H1 (cell line): ENCODE measurements around the gene C2orf42. TPM values are rescaled to one million over a fixed set of nuclear protein-coding genes. Genes with fewer than 3 reads are reported as not detected.

Experiments used
- CTCF ChIA-PET: fragments of 300-600 bp; sonication (Branson Sonifier 250); formaldehyde crosslinking; loops from one replicate; lab custom pipeline; 2021; ENCODE audit not compliant: partially characterized antibody; lab: Charles Lee
- POLR2A ChIA-PET: fragments of 300-600 bp; sonication (Branson Sonifier 250); formaldehyde crosslinking; loops from one replicate; lab custom pipeline; 2021; ENCODE audit warnings: inconsistent platforms; ENCODE audit not compliant: partially characterized antibody; lab: Charles Lee
- DNase-seq, 2 experiments: peaks; one replicate each; pipeline versions ENCODE4 v3.0.0 to v3.0.0-alpha.2; 2010 to 2022; ENCODE audit warnings: low spot score in 2 of 2, low read depth in 1 of 2, mixed read lengths in 1 of 2
- FAIRE-seq: peaks from 2 replicates; lab custom pipeline; 2011; peaks lifted over from hg19 to GRCh38; lab: Jason Lieb, UNC
- H2AFZ ChIP-seq: 2 replicates; pipeline ENCODE4 v1.8.1; 2012; ENCODE audit warnings: low read length, inconsistent platforms
- H2AK5ac ChIP-seq: 2 replicates; pipeline ENCODE4 v1.6.1; 2013; ENCODE audit warnings: low read depth, low read length
- H2BK120ac ChIP-seq: replicated peaks from 2 replicates; pipeline ENCODE3; 2013; ENCODE audit warnings: low read depth, low read length, inconsistent platforms
- H2BK12ac ChIP-seq: 2 replicates; pipeline ENCODE4 v1.6.1; 2013; ENCODE audit warnings: low read depth, low read length
- H2BK15ac ChIP-seq: 2 replicates; pipeline ENCODE4 v1.6.1; 2013; ENCODE audit warnings: low read length
- H2BK20ac ChIP-seq: 2 replicates; pipeline ENCODE4 v1.6.1; 2013; ENCODE audit warnings: low read length
- H2BK5ac ChIP-seq: 2 replicates; pipeline ENCODE4 v1.6.1; 2013; ENCODE audit warnings: low read depth, low read length
- H3K14ac ChIP-seq: 2 replicates; pipeline ENCODE4 v1.6.1; 2013; ENCODE audit warnings: inconsistent platforms; ENCODE audit not compliant: insufficient read length
- H3K18ac ChIP-seq: 2 replicates; pipeline ENCODE4 v1.6.1; 2013; ENCODE audit warnings: low read length; ENCODE audit errors: extremely low read depth
- H3K23ac ChIP-seq: 2 replicates; pipeline ENCODE4 v1.6.1; 2013; ENCODE audit warnings: inconsistent platforms; ENCODE audit not compliant: insufficient read length
- H3K23me2 ChIP-seq: 2 replicates; pipeline ENCODE4 v1.6.1; 2013; ENCODE audit warnings: low read depth, low read length
- H3K27ac ChIP-seq: 2 replicates; pipeline ENCODE4 v1.6.1; 2011; ENCODE audit warnings: low read depth, low read length, inconsistent platforms
- H3K27me3 ChIP-seq, 4 experiments: replicated peaks in 1 of 4; 1 replicate in 1 of 4; 2 replicates in 3 of 4; pipeline versions ENCODE4 v1.6.1 to v1.8.1; 2011 to 2013; ENCODE audit warnings: low read length in 3 of 4, mild to moderate bottlenecking in 3 of 4, inconsistent platforms in 2 of 4, mixed read lengths in 2 of 4, moderate library complexity in 1 of 4; ENCODE audit not compliant: control insufficient read depth in 3 of 4, insufficient read depth in 3 of 4; ENCODE audit errors: extremely low read depth in 1 of 4
- H3K36me3 ChIP-seq, 4 experiments: 2 replicates each; pipeline versions ENCODE4 v1.6.1 to v1.8.1; 2011 to 2013; ENCODE audit warnings: mild to moderate bottlenecking in 4 of 4, low read length in 3 of 4, moderate library complexity in 2 of 4, control low read depth in 1 of 4, inconsistent platforms in 1 of 4; ENCODE audit not compliant: insufficient read depth in 4 of 4, control insufficient read depth in 2 of 4
- H3K4ac ChIP-seq: replicated peaks from 2 replicates; pipeline ENCODE3; 2013; ENCODE audit warnings: low read length, low read depth, mixed read lengths, inconsistent platforms; ENCODE audit not compliant: insufficient read length
- H3K4me1 ChIP-seq, 4 experiments: replicated peaks in 1 of 4; 1 replicate in 1 of 4; 2 replicates in 3 of 4; pipeline versions ENCODE4 v1.6.1 to v1.8.1; 2011 to 2013; ENCODE audit warnings: low read length in 3 of 4, inconsistent platforms in 2 of 4, mixed read lengths in 1 of 4; ENCODE audit not compliant: insufficient read depth in 4 of 4, control insufficient read depth in 3 of 4
- H3K4me2 ChIP-seq, 2 experiments: 2 replicates each; pipeline versions ENCODE4 v1.6.1 to v1.8.1; 2011 to 2013; ENCODE audit warnings: low read depth in 2 of 2, low read length in 2 of 2, control low read depth in 1 of 2, inconsistent platforms in 1 of 2, mild to moderate bottlenecking in 1 of 2; ENCODE audit not compliant: insufficient read depth in 1 of 2
- H3K4me3 ChIP-seq, 4 experiments: fragments of 200-600, 300-600 bp in 1 of 4; sonication (generic), shearing (Covaris generic), sonication (Bioruptor Twin) in 1 of 4; 2 replicates each; pipeline versions ENCODE4 v1.5.1 to v1.8.1; 2011 to 2016; ENCODE audit warnings: low read length in 4 of 4, low read depth in 3 of 4, control low read depth in 2 of 4, inconsistent platforms in 2 of 4, mild to moderate bottlenecking in 2 of 4, mixed read lengths in 1 of 4, moderate library complexity in 1 of 4; ENCODE audit not compliant: insufficient read depth in 2 of 4; ENCODE audit errors: extremely low read depth in 1 of 4
- H3K56ac ChIP-seq: replicated peaks from 2 replicates; pipeline ENCODE3; 2013; ENCODE audit warnings: low read depth, mild to moderate bottlenecking, mixed read lengths, low read length, inconsistent platforms; ENCODE audit not compliant: insufficient read length
- H3K79me1 ChIP-seq: 2 replicates; pipeline ENCODE4 v1.6.1; 2013; ENCODE audit warnings: low read depth, low read length, control low read depth
- H3K79me2 ChIP-seq, 2 experiments: 2 replicates each; pipeline versions ENCODE4 v1.6.1 to v1.8.1; 2012 to 2013; ENCODE audit warnings: low read length in 2 of 2, mild to moderate bottlenecking in 2 of 2, inconsistent platforms in 1 of 2; ENCODE audit not compliant: insufficient read depth in 2 of 2, control insufficient read depth in 1 of 2
- H3K9ac ChIP-seq, 4 experiments: replicated peaks in 1 of 4; 1 replicate in 1 of 4; 2 replicates in 3 of 4; pipeline versions ENCODE4 v1.6.1 to v1.8.1; 2011 to 2013; ENCODE audit warnings: low read depth in 3 of 4, low read length in 3 of 4, control low read depth in 2 of 4, mild to moderate bottlenecking in 2 of 4, moderate library complexity in 2 of 4, inconsistent platforms in 1 of 4; ENCODE audit errors: extremely low read depth in 1 of 4
- H3K9me3 ChIP-seq, 2 experiments: 2 replicates each; pipeline versions ENCODE4 v1.6.1 to v1.8.1; 2012 to 2013; ENCODE audit warnings: mild to moderate bottlenecking in 2 of 2, moderate library complexity in 2 of 2, control low read depth in 1 of 2, inconsistent platforms in 1 of 2, low read depth in 1 of 2, low read length in 1 of 2, mixed read lengths in 1 of 2; ENCODE audit not compliant: insufficient read depth in 2 of 2
- H4K20me1 ChIP-seq, 2 experiments: replicated peaks in 1 of 2; 2 replicates each; pipeline versions ENCODE3 to v1.8.1; 2011 to 2013; ENCODE audit warnings: inconsistent platforms in 2 of 2, low read length in 2 of 2, mild to moderate bottlenecking in 1 of 2; ENCODE audit not compliant: insufficient read depth in 2 of 2, control insufficient read depth in 1 of 2
- H4K5ac ChIP-seq: 2 replicates; pipeline ENCODE4 v1.6.1; 2013; ENCODE audit warnings: low read length, low read depth, mixed read lengths, inconsistent platforms; ENCODE audit not compliant: insufficient read length
- H4K8ac ChIP-seq: 2 replicates; pipeline ENCODE4 v1.8.0; 2013; ENCODE audit warnings: mild to moderate bottlenecking, moderate library complexity, low read length, inconsistent platforms; ENCODE audit not compliant: insufficient read depth; ENCODE audit errors: extremely low read depth
- H4K91ac ChIP-seq: replicated peaks from 2 replicates; pipeline ENCODE3; 2013; ENCODE audit warnings: low read length, mixed read lengths, inconsistent platforms; ENCODE audit not compliant: insufficient read length
- WGBS, 2 experiments: shearing (Covaris generic) in 1 of 2; methylation state at CpG; one replicate each; pipeline versions ENCODE4 v1.1.6 to v1.1.7; 2013 to 2015; ENCODE audit warnings: low lambda C conversion rate in 2 of 2, mixed read lengths in 2 of 2, inconsistent platforms in 1 of 2, low coverage in 1 of 2, missing lambda C conversion rate in 1 of 2; ENCODE audit not compliant: insufficient replicate concordance in 2 of 2, insufficient coverage in 1 of 2, insufficient read length in 1 of 2; ENCODE audit errors: extremely low coverage in 1 of 2, missing lambda C conversion rate in 1 of 2; 5-methylcytosine and 5-hydroxymethylcytosine counted together
- polyA plus RNA-seq, 7 experiments: library from polyadenylated mRNA; depleted of rRNA in 3 of 7; stranded (reverse) in 5 of 7; unstranded in 2 of 7; fragments of >200 nt in 5 of 7; fragments of 200-250 nt in 2 of 7; gene quantifications; 1 replicate in 5 of 7; 2 replicates in 1 of 7; 4 replicates in 1 of 7; pipeline versions ENCODE4 v1.2.1 to v1.2.3, GENCODE V29; 2011 to 2013; ENCODE audit warnings: missing spikeins in 2 of 7, mixed read lengths in 2 of 7
- total RNA-seq: library from RNA; stranded (reverse); fragmentation: NEBNext Ultra II Directional; extraction: Animal tissue kit (Norgen Biotek cat#: 25700); gene quantifications from 2 replicates; pipeline ENCODE4 v1.2.1, GENCODE V29; 2021
- TF ChIP-seq, protein P1 (sequence below), 3 experiments: IDR thresholded peaks; 1 replicate in 2 of 3; 2 replicates in 1 of 3; pipeline versions ENCODE4 v1.5.1 to v1.6.1; 2011; ENCODE audit warnings: low read length in 3 of 3, mild to moderate bottlenecking in 3 of 3, inconsistent platforms in 2 of 3, low read depth in 1 of 3, moderate library complexity in 1 of 3; ENCODE audit not compliant: insufficient read depth in 1 of 3; ENCODE audit errors: control extremely low read depth in 1 of 3
- TF ChIP-seq, protein P2 (sequence below): IDR thresholded peaks from 2 replicates; pipeline ENCODE4 v1.6.1; 2012; ENCODE audit warnings: inconsistent platforms

C2orf42 gene
- total and polyA plus RNA-seq, 2 of the 8 experiments (the other 6 are each of a cell fraction or from before 2014, with no cell fraction given), result 3.9 to 10.7 TPM

DNA sequence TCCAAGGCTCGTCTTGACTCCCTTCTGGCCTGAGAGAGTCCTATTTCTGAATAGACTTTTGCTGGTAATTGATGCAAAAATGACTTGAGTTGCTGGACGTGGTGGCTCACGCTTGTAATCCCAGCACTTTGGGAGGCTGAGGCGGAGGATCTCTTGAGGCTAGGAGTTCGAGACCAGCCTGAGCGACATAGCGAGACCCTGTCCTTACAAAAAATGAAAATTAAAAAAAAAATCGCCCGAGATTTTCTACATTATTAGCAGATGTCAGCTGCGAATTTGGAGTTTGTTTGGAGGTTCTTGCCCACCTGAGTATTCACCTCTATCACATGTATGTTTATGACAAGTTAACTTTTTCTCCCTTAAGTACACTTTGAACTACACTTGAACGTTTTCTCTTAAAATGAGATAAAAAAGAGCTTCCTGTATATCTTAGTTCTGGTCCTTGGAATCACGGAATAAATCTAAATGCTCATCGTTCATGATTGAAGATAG lies 471 bp upstream of the C2orf42 start:
- TF ChIP-seq, protein P1, sequence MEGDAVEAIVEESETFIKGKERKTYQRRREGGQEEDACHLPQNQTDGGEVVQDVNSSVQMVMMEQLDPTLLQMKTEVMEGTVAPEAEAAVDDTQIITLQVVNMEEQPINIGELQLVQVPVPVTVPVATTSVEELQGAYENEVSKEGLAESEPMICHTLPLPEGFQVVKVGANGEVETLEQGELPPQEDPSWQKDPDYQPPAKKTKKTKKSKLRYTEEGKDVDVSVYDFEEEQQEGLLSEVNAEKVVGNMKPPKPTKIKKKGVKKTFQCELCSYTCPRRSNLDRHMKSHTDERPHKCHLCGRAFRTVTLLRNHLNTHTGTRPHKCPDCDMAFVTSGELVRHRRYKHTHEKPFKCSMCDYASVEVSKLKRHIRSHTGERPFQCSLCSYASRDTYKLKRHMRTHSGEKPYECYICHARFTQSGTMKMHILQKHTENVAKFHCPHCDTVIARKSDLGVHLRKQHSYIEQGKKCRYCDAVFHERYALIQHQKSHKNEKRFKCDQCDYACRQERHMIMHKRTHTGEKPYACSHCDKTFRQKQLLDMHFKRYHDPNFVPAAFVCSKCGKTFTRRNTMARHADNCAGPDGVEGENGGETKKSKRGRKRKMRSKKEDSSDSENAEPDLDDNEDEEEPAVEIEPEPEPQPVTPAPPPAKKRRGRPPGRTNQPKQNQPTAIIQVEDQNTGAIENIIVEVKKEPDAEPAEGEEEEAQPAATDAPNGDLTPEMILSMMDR (IDR thresholded peaks at IDR 0.05; ENCODE audit: control extremely low read depth in 1 of 3, insufficient read depth in 1 of 3, low read depth in 1 of 3, low read length in 3 of 3), result 0 out of 4 replicates have a peak, but pooled peaks of 1 of the 3 experiments have one; percentile 7
- TF ChIP-seq, protein P2, sequence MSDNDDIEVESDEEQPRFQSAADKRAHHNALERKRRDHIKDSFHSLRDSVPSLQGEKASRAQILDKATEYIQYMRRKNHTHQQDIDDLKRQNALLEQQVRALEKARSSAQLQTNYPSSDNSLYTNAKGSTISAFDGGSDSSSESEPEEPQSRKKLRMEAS, result no peak
- no peak overlapping the region for H4K5ac ChIP-seq
- H2BK12ac ChIP-seq, result no peak overlapping the region
- H4K20me1 ChIP-seq, result no peaks in the 10 kb centered on the region
- H3K4me2 ChIP-seq, result peak overlapping the region; percentile 74 to 88
- H4K91ac ChIP-seq, result no peak overlapping the region
- H2BK5ac ChIP-seq, result peak overlapping the region; percentile 91; the same call in 1 of the 2 replicates
- peak overlapping the region; percentile 71 to 97 (median 74); a peak in 6 of 8 replicates for H3K4me3 ChIP-seq
- H3K27ac ChIP-seq, result no peak overlapping the region
- H2AK5ac ChIP-seq, result no peak overlapping the region
- H3K36me3 ChIP-seq, result no peaks in the 10 kb centered on the region
- FAIRE-seq (no peak), DNase-seq (no peak)
- no peak overlapping the region for H3K4ac ChIP-seq
- no peak overlapping the region for H3K56ac ChIP-seq
- no peak overlapping the region for H2BK20ac ChIP-seq
- no peak overlapping the region for H2BK120ac ChIP-seq
- no peak overlapping the region for H3K14ac ChIP-seq
- ChIA-PET CTCF (interaction anchor here (0.6 to 1.7 kb wide), 9 partner anchors 9 to 278 kb away, joined by 3 to 5 read pairs (median 3); no protein-coding TSS in a partner anchor), POLR2A (interaction anchor here (0.7 to 2.8 kb wide), 33 partner anchors 8 to 318 kb away, joined by 3 to 15 read pairs (median 5); partner anchors contain the start of genes FAM136A, MXD1, PCYOX1 and SNRPG)
- 0 out of 2 replicates have a peak overlapping the region, but pooled peaks have one; percentile 34 for H2AFZ ChIP-seq
- H3K18ac ChIP-seq, result no peak overlapping the region
- 0 out of 2 replicates have a peak overlapping the region, but pooled peaks have one; percentile 94 for H4K8ac ChIP-seq
- H3K79me2 ChIP-seq, result no peaks in the 10 kb centered on the region
- WGBS, 2 experiments, result 73% methylated on average over 13 of the region's 13 CpGs; no CpG with 5 or more reads in 1 of the 2 experiments
- peak overlapping the region in 3 of 4 experiments; percentile 50 to 86 (median 83); a peak in 3 of 7 replicates for H3K9ac ChIP-seq
- no peaks in the 10 kb centered on the region for H3K79me1 ChIP-seq
- H3K23ac ChIP-seq, result no peak overlapping the region
- H3K23me2 ChIP-seq, result peaks cover 5% of the 10 kb centered on the region; the same call in 1 of the 2 replicates
- no peaks in the 10 kb centered on the region for H3K9me3 ChIP-seq
- no peaks in the 10 kb centered on the region for H3K27me3 ChIP-seq
- H2BK15ac ChIP-seq, result no peak overlapping the region
- H3K4me1 ChIP-seq, result no peaks in the 10 kb centered on the region
